HEK293 (cell line): Measurements from ENCODE around the gene CENPVL1.
A peak's percentile ranks its signal among the peaks of the same experiment; 100 is the strongest.

Experiments used
- BCL11A ChIP-seq: fragments of 450-650 bp; formaldehyde crosslinking; IDR thresholded peaks from 2 replicates; pipeline ENCODE4 v1.5.1; 2016; ENCODE audit warnings: low read depth, missing biosample characterization, missing genetic modification characterization
- BCL11B ChIP-seq: fragments of 450-650 bp; formaldehyde crosslinking; IDR thresholded peaks from 2 replicates; pipeline ENCODE4 v1.5.1; 2016; ENCODE audit warnings: low read depth, missing biosample characterization, missing genetic modification characterization
- GLI4 ChIP-seq: fragments of 450-650 bp; formaldehyde crosslinking; IDR thresholded peaks from 2 replicates; pipeline ENCODE4 v1.5.1; 2016; ENCODE audit warnings: missing biosample characterization, missing genetic modification characterization
- KLF7 ChIP-seq: fragments of 450-650 bp; formaldehyde crosslinking; IDR thresholded peaks from 2 replicates; pipeline ENCODE4 v1.5.1; 2016; ENCODE audit warnings: missing biosample characterization, missing genetic modification characterization, borderline replicate concordance
- MEIS1 ChIP-seq: sonication (generic); formaldehyde crosslinking; IDR thresholded peaks from 2 replicates; pipeline ENCODE4 v1.8.1; 2022; ENCODE audit warnings: missing genetic modification reagents, mild to moderate bottlenecking, borderline replicate concordance
- RBAK ChIP-seq: fragments of 450-650 bp; formaldehyde crosslinking; IDR thresholded peaks from 2 replicates; pipeline ENCODE4 v1.5.1; 2016; ENCODE audit warnings: missing biosample characterization, missing genetic modification characterization
- ZBTB17 ChIP-seq: fragments of 450-650 bp; formaldehyde crosslinking; IDR thresholded peaks from 2 replicates; pipeline ENCODE4 v1.5.1; 2016; ENCODE audit warnings: missing biosample characterization, missing genetic modification characterization
- ZFHX2 ChIP-seq: fragments of 450-650 bp; formaldehyde crosslinking; conservative IDR thresholded peaks from 2 replicates; pipeline ENCODE4 v1.5.1; 2016; ENCODE audit warnings: missing biosample characterization, missing genetic modification characterization
- ZFP41 ChIP-seq: fragments of 450-650 bp; formaldehyde crosslinking; IDR thresholded peaks from 2 replicates; pipeline ENCODE4 v1.5.1; 2016; ENCODE audit warnings: missing biosample characterization, missing genetic modification characterization, borderline replicate concordance
- ZFP69B ChIP-seq: fragments of 450-650 bp; formaldehyde crosslinking; IDR thresholded peaks from 2 replicates; pipeline ENCODE4 v1.5.1; 2016; ENCODE audit warnings: missing biosample characterization, missing genetic modification characterization
- ZNF10 ChIP-seq: fragments of 450-650 bp; formaldehyde crosslinking; IDR thresholded peaks from 2 replicates; pipeline ENCODE4 v1.5.1; 2017; ENCODE audit warnings: missing biosample characterization, missing genetic modification characterization
- ZNF112 ChIP-seq: fragments of 450-650 bp; formaldehyde crosslinking; IDR thresholded peaks from 2 replicates; pipeline ENCODE4 v1.5.0; 2017; ENCODE audit warnings: missing biosample characterization, missing genetic modification characterization
- ZNF133 ChIP-seq: fragments of 450-650 bp; formaldehyde crosslinking; IDR thresholded peaks from 2 replicates; pipeline ENCODE4 v1.5.1; 2016; ENCODE audit warnings: missing biosample characterization, missing genetic modification characterization
- ZNF266 ChIP-seq: fragments of 450-650 bp; formaldehyde crosslinking; IDR thresholded peaks from 2 replicates; pipeline ENCODE4 v1.5.1; 2016; ENCODE audit warnings: missing biosample characterization, missing genetic modification characterization, low read depth
- ZNF341 ChIP-seq: fragments of 450-650 bp; formaldehyde crosslinking; IDR thresholded peaks from 2 replicates; pipeline ENCODE4; 2016; ENCODE audit warnings: low read depth, missing biosample characterization, missing genetic modification characterization
- ZNF426 ChIP-seq: fragments of 450-650 bp; formaldehyde crosslinking; IDR thresholded peaks from 2 replicates; pipeline ENCODE4 v1.5.1; 2017; ENCODE audit warnings: missing biosample characterization, missing genetic modification characterization, mild to moderate bottlenecking, inconsistent platforms, moderate library complexity
- ZNF510 ChIP-seq: fragments of 450-650 bp; formaldehyde crosslinking; IDR thresholded peaks from 2 replicates; pipeline ENCODE4 v1.5.1; 2018; ENCODE audit warnings: mild to moderate bottlenecking, missing genetic modification characterization, missing biosample characterization; ENCODE audit not compliant: insufficient replicate concordance
- ZNF555 ChIP-seq: fragments of 450-650 bp; formaldehyde crosslinking; conservative IDR thresholded peaks from 2 replicates; pipeline ENCODE4 v1.5.1; 2017; ENCODE audit warnings: missing biosample characterization, mild to moderate bottlenecking, missing genetic modification characterization, inconsistent platforms
- ZNF626 ChIP-seq: fragments of 450-650 bp; sonication (Bioruptor Pico); formaldehyde crosslinking; IDR thresholded peaks from 2 replicates; pipeline ENCODE4 v1.5.1; 2018; ENCODE audit warnings: missing biosample characterization, missing genetic modification characterization, inconsistent platforms
- ZNF629 ChIP-seq: fragments of 450-650 bp; formaldehyde crosslinking; IDR thresholded peaks from 2 replicates; pipeline ENCODE4 v1.5.1; 2017; ENCODE audit warnings: missing biosample characterization, missing genetic modification characterization
- ZNF658 ChIP-seq: fragments of 450-650 bp; formaldehyde crosslinking; IDR thresholded peaks from 2 replicates; pipeline ENCODE4; 2016; ENCODE audit warnings: missing biosample characterization, missing genetic modification characterization
- ZNF660 ChIP-seq: fragments of 450-650 bp; IDR thresholded peaks from 2 replicates; pipeline ENCODE4 v1.5.1; 2018; ENCODE audit warnings: missing biosample characterization, mild to moderate bottlenecking, missing genetic modification characterization
- ZNF777 ChIP-seq: fragments of 450-650 bp; formaldehyde crosslinking; IDR thresholded peaks from 2 replicates; pipeline ENCODE4 v1.5.1; 2017; ENCODE audit warnings: missing biosample characterization, missing genetic modification characterization, borderline replicate concordance
- ZXDB ChIP-seq: fragments of 450-650 bp; formaldehyde crosslinking; IDR thresholded peaks from 2 replicates; pipeline ENCODE4 v1.5.1; 2016; ENCODE audit warnings: missing biosample characterization, missing genetic modification characterization
- TF ChIP-seq, protein P1 (sequence below): fragments of 450-650 bp; IDR thresholded peaks from 2 replicates; pipeline ENCODE4 v1.5.1; 2018; ENCODE audit warnings: missing biosample characterization, mild to moderate bottlenecking, missing genetic modification characterization
- TF ChIP-seq, protein P2 (sequence below): fragments of 450-650 bp; formaldehyde crosslinking; IDR thresholded peaks from 2 replicates; pipeline ENCODE4 v1.5.1; 2016; ENCODE audit warnings: missing biosample characterization, missing genetic modification characterization
- TF ChIP-seq, protein P3 (sequence below): fragments of 450-650 bp; formaldehyde crosslinking; IDR thresholded peaks from 2 replicates; pipeline ENCODE4 v1.5.1; 2016; ENCODE audit warnings: missing biosample characterization, missing genetic modification characterization
- TF ChIP-seq, protein P4 (sequence below): fragments of 450-650 bp; formaldehyde crosslinking; IDR thresholded peaks from 2 replicates; pipeline ENCODE4 v1.5.1; 2016; ENCODE audit warnings: missing biosample characterization, missing genetic modification characterization
- TF ChIP-seq, protein P5 (sequence below): fragments of 450-650 bp; formaldehyde crosslinking; IDR thresholded peaks from 2 replicates; pipeline ENCODE4 v1.5.1; 2016; ENCODE audit warnings: missing biosample characterization, missing genetic modification characterization
- TF ChIP-seq, protein P6 (sequence below): fragments of 450-650 bp; formaldehyde crosslinking; IDR thresholded peaks from 2 replicates; pipeline ENCODE4 v1.5.1; 2016; ENCODE audit warnings: missing biosample characterization, missing genetic modification characterization
- TF ChIP-seq, protein P7 (sequence below): fragments of 450-650 bp; formaldehyde crosslinking; IDR thresholded peaks from 2 replicates; pipeline ENCODE4 v1.5.1; 2016; ENCODE audit warnings: missing biosample characterization, missing genetic modification characterization

CENPVL1 gene

DNA sequence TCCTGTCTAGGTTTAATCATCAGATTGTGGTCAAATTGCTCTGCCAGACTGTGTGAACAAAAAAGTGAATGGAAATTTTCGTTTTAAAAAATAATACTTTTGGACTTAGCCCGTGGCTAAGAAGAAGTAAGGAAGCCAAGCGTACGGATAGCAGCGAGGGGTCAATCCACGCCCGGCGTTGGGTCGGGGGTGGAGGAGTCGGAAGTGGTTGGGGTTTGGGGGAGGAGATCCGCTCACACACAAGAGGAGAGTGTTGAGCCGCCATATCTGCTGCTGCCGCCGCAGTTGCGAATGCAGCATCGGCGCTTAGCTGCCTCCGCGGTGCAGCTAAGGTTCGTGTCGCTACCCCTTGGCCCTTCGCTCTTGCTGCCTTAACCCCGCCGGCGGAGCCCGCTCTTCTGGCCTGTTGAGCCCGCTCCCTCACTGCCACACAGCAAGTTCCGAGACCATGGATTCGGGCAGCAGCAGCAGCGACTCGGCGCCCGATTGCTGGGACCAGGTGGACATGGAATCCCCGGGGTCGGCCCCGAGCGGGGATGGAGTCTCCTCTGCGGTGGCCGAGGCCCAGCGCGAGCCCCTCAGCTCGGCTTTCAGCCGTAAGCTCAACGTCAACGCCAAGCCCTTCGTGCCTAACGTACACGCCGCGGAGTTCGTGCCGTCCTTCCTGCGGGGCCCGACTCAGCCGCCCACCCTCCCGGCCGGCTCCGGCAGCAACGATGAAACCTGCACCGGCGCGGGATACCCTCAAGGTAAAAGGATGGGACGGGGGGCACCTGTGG lies 33.1 kb downstream of the CENPVL1 start, which contains the start of gene GSPT2 (continued):
- TF ChIP-seq ZFP41 = no peak
- no peak for TF ChIP-seq ZFP69B (tag by site-specific recombination)
- no peak for TF ChIP-seq ZNF510 (tag by site-specific recombination)
- no peak for TF ChIP-seq ZNF426 (tag by site-specific recombination)
- no peak for TF ChIP-seq ZNF266 (tag by site-specific recombination)
- TF ChIP-seq ZNF133 (tag by site-specific recombination) = no peak
- TF ChIP-seq ZNF555 (tag by site-specific recombination) = no peak
- TF ChIP-seq, protein P1, sequence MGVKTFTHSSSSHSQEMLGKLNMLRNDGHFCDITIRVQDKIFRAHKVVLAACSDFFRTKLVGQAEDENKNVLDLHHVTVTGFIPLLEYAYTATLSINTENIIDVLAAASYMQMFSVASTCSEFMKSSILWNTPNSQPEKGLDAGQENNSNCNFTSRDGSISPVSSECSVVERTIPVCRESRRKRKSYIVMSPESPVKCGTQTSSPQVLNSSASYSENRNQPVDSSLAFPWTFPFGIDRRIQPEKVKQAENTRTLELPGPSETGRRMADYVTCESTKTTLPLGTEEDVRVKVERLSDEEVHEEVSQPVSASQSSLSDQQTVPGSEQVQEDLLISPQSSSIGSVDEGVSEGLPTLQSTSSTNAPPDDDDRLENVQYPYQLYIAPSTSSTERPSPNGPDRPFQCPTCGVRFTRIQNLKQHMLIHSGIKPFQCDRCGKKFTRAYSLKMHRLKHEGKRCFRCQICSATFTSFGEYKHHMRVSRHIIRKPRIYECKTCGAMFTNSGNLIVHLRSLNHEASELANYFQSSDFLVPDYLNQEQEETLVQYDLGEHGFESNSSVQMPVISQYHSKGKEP (tag by site-specific recombination) = no peak
- TF ChIP-seq, protein P2, sequence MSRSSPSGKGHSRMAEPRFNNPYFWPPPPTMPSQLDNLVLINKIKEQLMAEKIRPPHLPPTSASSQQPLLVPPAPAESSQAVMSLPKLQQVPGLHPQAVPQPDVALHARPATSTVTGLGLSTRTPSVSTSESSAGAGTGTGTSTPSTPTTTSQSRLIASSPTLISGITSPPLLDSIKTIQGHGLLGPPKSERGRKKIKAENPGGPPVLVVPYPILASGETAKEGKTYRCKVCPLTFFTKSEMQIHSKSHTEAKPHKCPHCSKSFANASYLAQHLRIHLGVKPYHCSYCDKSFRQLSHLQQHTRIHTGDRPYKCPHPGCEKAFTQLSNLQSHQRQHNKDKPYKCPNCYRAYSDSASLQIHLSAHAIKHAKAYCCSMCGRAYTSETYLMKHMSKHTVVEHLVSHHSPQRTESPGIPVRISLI = no peak
- no peak for TF ChIP-seq BCL11A (tag by site-specific recombination)
- TF ChIP-seq, protein P3, sequence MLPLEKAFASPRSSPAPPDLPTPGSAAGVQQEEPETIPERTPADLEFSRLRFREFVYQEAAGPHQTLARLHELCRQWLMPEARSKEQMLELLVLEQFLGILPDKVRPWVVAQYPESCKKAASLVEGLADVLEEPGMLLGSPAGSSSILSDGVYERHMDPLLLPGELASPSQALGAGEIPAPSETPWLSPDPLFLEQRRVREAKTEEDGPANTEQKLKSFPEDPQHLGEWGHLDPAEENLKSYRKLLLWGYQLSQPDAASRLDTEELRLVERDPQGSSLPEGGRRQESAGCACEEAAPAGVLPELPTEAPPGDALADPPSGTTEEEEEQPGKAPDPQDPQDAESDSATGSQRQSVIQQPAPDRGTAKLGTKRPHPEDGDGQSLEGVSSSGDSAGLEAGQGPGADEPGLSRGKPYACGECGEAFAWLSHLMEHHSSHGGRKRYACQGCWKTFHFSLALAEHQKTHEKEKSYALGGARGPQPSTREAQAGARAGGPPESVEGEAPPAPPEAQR = no peak
- peak; percentile 91 for TF ChIP-seq ZNF341 (tag by site-specific recombination)
- no peak for TF ChIP-seq ZNF112
- TF ChIP-seq MEIS1 = no peak
- TF ChIP-seq BCL11B (tag by site-specific recombination) = no peak
- TF ChIP-seq, protein P4, sequence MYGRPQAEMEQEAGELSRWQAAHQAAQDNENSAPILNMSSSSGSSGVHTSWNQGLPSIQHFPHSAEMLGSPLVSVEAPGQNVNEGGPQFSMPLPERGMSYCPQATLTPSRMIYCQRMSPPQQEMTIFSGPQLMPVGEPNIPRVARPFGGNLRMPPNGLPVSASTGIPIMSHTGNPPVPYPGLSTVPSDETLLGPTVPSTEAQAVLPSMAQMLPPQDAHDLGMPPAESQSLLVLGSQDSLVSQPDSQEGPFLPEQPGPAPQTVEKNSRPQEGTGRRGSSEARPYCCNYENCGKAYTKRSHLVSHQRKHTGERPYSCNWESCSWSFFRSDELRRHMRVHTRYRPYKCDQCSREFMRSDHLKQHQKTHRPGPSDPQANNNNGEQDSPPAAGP (tag by site-specific recombination) = no peak
- no peak for TF ChIP-seq ZXDB (tag by site-specific recombination)
- TF ChIP-seq, protein P5, sequence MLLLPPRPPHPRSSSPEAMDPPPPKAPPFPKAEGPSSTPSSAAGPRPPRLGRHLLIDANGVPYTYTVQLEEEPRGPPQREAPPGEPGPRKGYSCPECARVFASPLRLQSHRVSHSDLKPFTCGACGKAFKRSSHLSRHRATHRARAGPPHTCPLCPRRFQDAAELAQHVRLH (tag by site-specific recombination) = no peak
- TF ChIP-seq, protein P6, sequence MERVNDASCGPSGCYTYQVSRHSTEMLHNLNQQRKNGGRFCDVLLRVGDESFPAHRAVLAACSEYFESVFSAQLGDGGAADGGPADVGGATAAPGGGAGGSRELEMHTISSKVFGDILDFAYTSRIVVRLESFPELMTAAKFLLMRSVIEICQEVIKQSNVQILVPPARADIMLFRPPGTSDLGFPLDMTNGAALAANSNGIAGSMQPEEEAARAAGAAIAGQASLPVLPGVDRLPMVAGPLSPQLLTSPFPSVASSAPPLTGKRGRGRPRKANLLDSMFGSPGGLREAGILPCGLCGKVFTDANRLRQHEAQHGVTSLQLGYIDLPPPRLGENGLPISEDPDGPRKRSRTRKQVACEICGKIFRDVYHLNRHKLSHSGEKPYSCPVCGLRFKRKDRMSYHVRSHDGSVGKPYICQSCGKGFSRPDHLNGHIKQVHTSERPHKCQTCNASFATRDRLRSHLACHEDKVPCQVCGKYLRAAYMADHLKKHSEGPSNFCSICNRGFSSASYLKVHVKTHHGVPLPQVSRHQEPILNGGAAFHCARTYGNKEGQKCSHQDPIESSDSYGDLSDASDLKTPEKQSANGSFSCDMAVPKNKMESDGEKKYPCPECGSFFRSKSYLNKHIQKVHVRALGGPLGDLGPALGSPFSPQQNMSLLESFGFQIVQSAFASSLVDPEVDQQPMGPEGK = peak; percentile 55
- no peak for TF ChIP-seq GLI4
- TF ChIP-seq RBAK = no peak
- no peak for TF ChIP-seq ZNF10 (tag by site-specific recombination)
- TF ChIP-seq, protein P7, sequence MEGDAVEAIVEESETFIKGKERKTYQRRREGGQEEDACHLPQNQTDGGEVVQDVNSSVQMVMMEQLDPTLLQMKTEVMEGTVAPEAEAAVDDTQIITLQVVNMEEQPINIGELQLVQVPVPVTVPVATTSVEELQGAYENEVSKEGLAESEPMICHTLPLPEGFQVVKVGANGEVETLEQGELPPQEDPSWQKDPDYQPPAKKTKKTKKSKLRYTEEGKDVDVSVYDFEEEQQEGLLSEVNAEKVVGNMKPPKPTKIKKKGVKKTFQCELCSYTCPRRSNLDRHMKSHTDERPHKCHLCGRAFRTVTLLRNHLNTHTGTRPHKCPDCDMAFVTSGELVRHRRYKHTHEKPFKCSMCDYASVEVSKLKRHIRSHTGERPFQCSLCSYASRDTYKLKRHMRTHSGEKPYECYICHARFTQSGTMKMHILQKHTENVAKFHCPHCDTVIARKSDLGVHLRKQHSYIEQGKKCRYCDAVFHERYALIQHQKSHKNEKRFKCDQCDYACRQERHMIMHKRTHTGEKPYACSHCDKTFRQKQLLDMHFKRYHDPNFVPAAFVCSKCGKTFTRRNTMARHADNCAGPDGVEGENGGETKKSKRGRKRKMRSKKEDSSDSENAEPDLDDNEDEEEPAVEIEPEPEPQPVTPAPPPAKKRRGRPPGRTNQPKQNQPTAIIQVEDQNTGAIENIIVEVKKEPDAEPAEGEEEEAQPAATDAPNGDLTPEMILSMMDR (tag by site-specific recombination) = no peak
- no peak for TF ChIP-seq ZNF658 (tag by site-specific recombination)
- TF ChIP-seq KLF7 = no peak
- TF ChIP-seq ZNF626 (tag by site-specific recombination) = no peak
- no peak for TF ChIP-seq ZNF660
- TF ChIP-seq ZFHX2 (tag by site-specific recombination) = 0 out of 2 replicates have a peak, but pooled peaks have one; percentile 8
- TF ChIP-seq ZNF629 (tag by site-specific recombination) = no peak
- TF ChIP-seq ZNF777 (tag by site-specific recombination) = no peak
- peak; percentile 53 for TF ChIP-seq ZBTB17 (tag by site-specific recombination)
